Activated naive CD8-positive, alpha-beta T cell treated with anti-CD3 and anti-CD28 coated beads for 36 hours (primary cell): ENCODE data around the gene TNRC6B. TPM values are rescaled to one million over a fixed set of nuclear protein-coding genes. Genes with fewer than 3 reads are reported as not detected.
"Not testable (repeated sequence)": the region's sequence is repeated elsewhere in the genome, so short reads cannot be mapped to it uniquely, and the experiment has no call there.

Experiments used
- DNase-seq: peaks from one replicate; pipeline ENCODE4 v3.0.0; 2021
- H3K27ac Mint-ChIP-seq: one replicate; pipeline ENCODE4 v1.8.0; 2022; ENCODE audit warnings: mild to moderate bottlenecking, moderate library complexity, mixed read lengths
- H3K27me3 Mint-ChIP-seq: one replicate; pipeline ENCODE4 v1.8.0; 2022; ENCODE audit warnings: mild to moderate bottlenecking, mixed read lengths
- H3K36me3 Mint-ChIP-seq: one replicate; pipeline ENCODE4 v1.8.0; 2021; ENCODE audit warnings: mild to moderate bottlenecking, mixed read lengths
- H3K4me1 Mint-ChIP-seq: one replicate; pipeline ENCODE4 v1.8.0; 2021; ENCODE audit warnings: mixed read lengths
- H3K4me3 Mint-ChIP-seq: one replicate; pipeline ENCODE4 v1.8.0; 2022; ENCODE audit warnings: mild to moderate bottlenecking, moderate library complexity, mixed read lengths
- H3K9me3 Mint-ChIP-seq: one replicate; pipeline ENCODE4 v1.8.0; 2022; ENCODE audit warnings: mixed read lengths
- total RNA-seq, 2 experiments: library from RNA; stranded (reverse); gene quantifications; one replicate each; pipeline ENCODE4 v1.2.3, GENCODE V29; 2021

TNRC6B gene
- total RNA-seq, 2 experiments from 2014 or later, result 35.9 to 37.5 TPM

GRCh38 chr22:40378448-40378847 lies 200.7 kb downstream of the TNRC6B start:
- H3K9me3 Mint-ChIP-seq, DNase-seq, H3K36me3 Mint-ChIP-seq, H3K27me3 Mint-ChIP-seq, H3K4me3 Mint-ChIP-seq, H3K27ac Mint-ChIP-seq: not testable (repeated sequence)
- H3K4me1 Mint-ChIP-seq, result peaks cover 33% of the 10 kb centered on the region

DNA sequence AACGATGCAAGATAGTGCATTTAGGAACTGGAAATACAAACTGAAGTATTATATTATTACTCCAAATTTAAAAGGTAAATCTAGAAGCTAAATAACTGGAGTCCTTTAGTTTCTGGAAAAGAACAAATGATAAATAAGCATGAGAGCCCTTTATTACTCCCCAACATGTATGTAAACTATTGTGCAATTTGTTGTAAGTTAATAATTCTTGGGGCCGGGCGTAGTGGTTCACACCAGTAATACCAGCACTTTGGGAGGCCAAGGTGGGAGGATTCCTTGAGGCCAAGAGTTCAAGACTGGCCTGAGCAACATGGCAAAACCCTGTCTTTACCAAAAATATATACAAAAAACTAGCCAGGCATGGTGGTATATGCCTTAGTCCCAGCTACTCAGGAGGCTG lies 203.7 kb downstream of the TNRC6B start:
- Mint-ChIP-seq H3K36me3 (peaks cover 8% of the 10 kb centered on the region), H3K9me3 (no peaks in the 10 kb centered on the region), H3K4me1 (peaks cover 45% of the 10 kb centered on the region), H3K27ac (no peak overlapping the region), H3K4me3 (no peak overlapping the region), H3K27me3 (no peaks in the 10 kb centered on the region)
- DNase-seq, result no peak

- Mint-ChIP-seq H3K27ac (peak overlapping the region; percentile 8), H3K4me3 (no peak overlapping the region), H3K9me3 (no peaks in the 10 kb centered on the region), H3K27me3 (no peaks in the 10 kb centered on the region), H3K36me3 (peaks cover 16% of the 10 kb centered on the region), H3K4me1 (peaks cover 60% of the 10 kb centered on the region)
- no peak for DNase-seq
These were observed 206.2 kb downstream of the TNRC6B start for GRCh38 chr22:40383905-40384304.

- Mint-ChIP-seq H3K36me3 (peaks cover 18% of the 10 kb centered on the region), H3K9me3 (no peaks in the 10 kb centered on the region), H3K4me3 (peak overlapping the region; percentile 66), H3K4me1 (peaks cover 53% of the 10 kb centered on the region), H3K27me3 (no peaks in the 10 kb centered on the region), H3K27ac (peak overlapping the region; percentile 90)
- no peak for DNase-seq
These were observed 207.5 kb downstream of the TNRC6B start for GRCh38 chr22:40385036-40385782.

Other genes with a start within 250 kb of the TNRC6B start
- gene TMA7B, start 217.5 kb upstream of the TNRC6B start, total RNA-seq, result 1 to 10 TPM; 1.0 to 1.3 TPM
- gene FAM83F, start 183.0 kb upstream of the TNRC6B start, total RNA-seq, result 1 to 10 TPM; 3.4 to 3.6 TPM
- gene ADSL, start 168.6 kb downstream of the TNRC6B start, total RNA-seq, result 100 to 1,000 TPM; 174 to 178 TPM
- 10 to 100 TPM; 37.6 to 41.4 TPM for gene SGSM3, start 192.7 kb downstream of the TNRC6B start, total RNA-seq